ENCODE data around the gene C3orf18. TPM values are rescaled to one million over a fixed set of nuclear protein-coding genes. Genes with fewer than 3 reads are reported as not detected.
A peak's percentile ranks its signal among the peaks of the same experiment; 100 is the strongest.

Gene C3orf18
- 10 to 100 TPM in 2 of 6 donors, 1 to 10 TPM in 4; 3.6 to 11.3 (median 6.4) TPM for polyA plus RNA-seq (ENCODE audit: low read depth in 6 of 6)

DNA sequence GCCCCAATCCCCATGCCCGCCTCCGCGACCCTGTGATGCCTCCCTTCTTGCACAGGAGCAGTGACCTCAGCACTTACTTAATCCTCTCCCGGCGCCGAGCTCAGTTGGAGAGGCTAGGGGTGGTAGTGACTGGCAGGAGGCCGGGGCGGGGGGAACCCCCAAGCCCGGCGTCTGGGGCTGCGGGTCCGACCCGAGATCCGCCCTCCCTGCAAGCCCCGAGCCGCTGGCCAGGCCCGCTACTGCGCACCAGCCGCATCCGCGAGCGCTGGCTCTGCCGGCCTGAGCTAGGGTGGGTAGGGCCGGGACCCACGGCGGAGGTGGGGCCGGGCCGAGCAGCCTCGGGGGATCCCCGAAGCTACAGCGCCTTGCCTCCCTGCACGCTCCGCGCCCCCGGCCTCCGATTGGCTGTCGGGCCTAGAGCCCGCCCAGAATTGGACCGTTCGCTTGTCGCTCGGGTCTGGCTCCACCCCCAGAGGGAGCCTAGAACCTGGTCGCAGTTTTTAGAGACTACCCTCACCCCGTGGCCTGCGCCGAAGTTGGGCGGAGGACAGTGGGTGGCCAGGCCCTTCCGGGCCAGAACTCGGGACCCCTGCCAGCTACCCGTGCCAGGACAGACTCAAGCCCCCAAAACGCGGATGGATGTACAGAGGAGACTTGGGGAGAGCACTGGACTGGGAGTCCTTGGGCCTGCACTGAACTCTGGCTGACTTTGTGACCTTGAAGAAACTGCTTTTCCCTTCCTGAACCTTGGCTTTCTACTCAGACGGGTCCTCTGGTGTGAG is at the start of gene C3orf18:
Gene C3orf18, minus strand, starts transcription at position 362 of the 782 bp plus-strand sequence. CDS start 2,048 bp downstream, outside the sequence.
- Mint-ChIP-seq H3K4me3 (peak within 1 kb of the TSS; percentile 90 to 99 (median 96)), H3K27me3 (no peaks in the 10 kb centered on the region), H3K9me3 (no peaks in the 10 kb centered on the region), H3K27ac (peak within 1 kb of the TSS; percentile 79 to 98 (median 94)), H3K4me1 (peaks cover 22 to 45% (median 30%) of the 10 kb centered on the region in 3 donors), H3K36me3 (no peaks in the 10 kb centered on the region)
- ATAC-seq (ENCODE audit: low read depth in 2 of 2) (peak; percentile 77 to 81), DNase-seq (peak; percentile 93)

- no peaks in the 10 kb centered on the region for H3K9me3 Mint-ChIP-seq
- peak overlapping the region; percentile 84 to 98 (median 94) for H3K27ac Mint-ChIP-seq
- ATAC-seq (ENCODE audit: low read depth in 2 of 2) (peak; percentile 72 to 73), DNase-seq (peak; percentile 93)
- H3K27me3 Mint-ChIP-seq: no peaks in the 10 kb centered on the region
- no peaks in the 10 kb centered on the region for H3K36me3 Mint-ChIP-seq
- peak overlapping the region; percentile 90 to 98 (median 95) for H3K4me3 Mint-ChIP-seq
- H3K4me1 Mint-ChIP-seq: peaks cover 43 to 68% (median 64%) of the 10 kb centered on the region in 3 donors
These were observed 49.2 kb upstream of the C3orf18 start for GRCh38 chr3:50616770-50617095.

DNA sequence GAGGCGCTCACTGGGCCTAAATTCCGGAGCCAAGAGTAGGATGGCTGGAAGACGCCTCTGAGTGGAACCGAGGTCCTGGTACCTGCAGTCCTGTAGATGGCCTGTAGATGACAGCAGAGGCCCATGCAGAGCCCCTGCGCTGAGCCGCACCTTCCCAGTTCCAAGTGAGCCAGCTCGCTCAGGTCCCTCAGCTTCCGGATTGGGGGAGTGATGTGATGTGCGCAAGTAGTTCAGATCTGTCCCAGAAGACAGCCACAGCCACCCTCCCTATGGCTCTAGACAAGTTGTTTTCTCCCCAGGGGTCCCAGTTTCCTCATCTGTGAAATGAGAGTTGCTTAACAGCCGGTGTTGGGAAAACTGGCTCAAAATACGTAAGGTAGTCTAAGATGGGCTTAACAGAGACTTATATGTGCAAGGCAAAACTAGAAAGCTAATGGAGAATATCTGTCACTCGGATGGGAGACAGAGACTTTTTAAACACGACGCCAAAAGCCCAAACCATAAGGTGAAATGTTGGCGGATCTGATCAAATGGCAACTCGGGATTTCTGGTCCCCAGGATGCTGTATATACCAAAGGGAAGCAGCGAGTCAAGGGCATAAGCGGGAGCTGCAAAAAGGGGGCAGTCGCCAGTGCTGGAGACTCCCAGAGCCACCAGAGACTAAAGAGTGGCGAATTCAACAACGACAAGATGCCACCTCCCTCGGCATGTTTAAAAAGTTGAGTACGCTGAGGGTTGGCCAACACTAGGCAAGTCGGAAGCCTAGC is 48.6 kb upstream of the C3orf18 start:
- H3K27ac Mint-ChIP-seq: peak overlapping the region; percentile 84 to 98 (median 94)
- no peaks in the 10 kb centered on the region for H3K9me3 Mint-ChIP-seq
- H3K4me3 Mint-ChIP-seq: peak overlapping the region; percentile 90 to 98 (median 95)
- no peaks in the 10 kb centered on the region for H3K27me3 Mint-ChIP-seq
- ATAC-seq (ENCODE audit: low read depth in 2 of 2) (peak; percentile 62 to 64), DNase-seq (peak; percentile 74)
- peaks cover 44 to 72% (median 64%) of the 10 kb centered on the region in 3 donors for H3K4me1 Mint-ChIP-seq
- H3K36me3 Mint-ChIP-seq: no peaks in the 10 kb centered on the region

GRCh38 chr3:50615190-50615589 is 47.6 kb upstream of the C3orf18 start:
- no peaks in the 10 kb centered on the region for H3K36me3 Mint-ChIP-seq
- ATAC-seq (ENCODE audit: low read depth in 2 of 2) (no peak), DNase-seq (no peak)
- no peaks in the 10 kb centered on the region for H3K27me3 Mint-ChIP-seq
- no peaks in the 10 kb centered on the region for H3K9me3 Mint-ChIP-seq
- H3K4me1 Mint-ChIP-seq: peaks cover 43 to 74% (median 63%) of the 10 kb centered on the region in 3 donors
- H3K27ac Mint-ChIP-seq: no peak overlapping the region
- peak overlapping the region in 5 of 8 donors; percentile 3 to 96 (median 90) for H3K4me3 Mint-ChIP-seq

DNA sequence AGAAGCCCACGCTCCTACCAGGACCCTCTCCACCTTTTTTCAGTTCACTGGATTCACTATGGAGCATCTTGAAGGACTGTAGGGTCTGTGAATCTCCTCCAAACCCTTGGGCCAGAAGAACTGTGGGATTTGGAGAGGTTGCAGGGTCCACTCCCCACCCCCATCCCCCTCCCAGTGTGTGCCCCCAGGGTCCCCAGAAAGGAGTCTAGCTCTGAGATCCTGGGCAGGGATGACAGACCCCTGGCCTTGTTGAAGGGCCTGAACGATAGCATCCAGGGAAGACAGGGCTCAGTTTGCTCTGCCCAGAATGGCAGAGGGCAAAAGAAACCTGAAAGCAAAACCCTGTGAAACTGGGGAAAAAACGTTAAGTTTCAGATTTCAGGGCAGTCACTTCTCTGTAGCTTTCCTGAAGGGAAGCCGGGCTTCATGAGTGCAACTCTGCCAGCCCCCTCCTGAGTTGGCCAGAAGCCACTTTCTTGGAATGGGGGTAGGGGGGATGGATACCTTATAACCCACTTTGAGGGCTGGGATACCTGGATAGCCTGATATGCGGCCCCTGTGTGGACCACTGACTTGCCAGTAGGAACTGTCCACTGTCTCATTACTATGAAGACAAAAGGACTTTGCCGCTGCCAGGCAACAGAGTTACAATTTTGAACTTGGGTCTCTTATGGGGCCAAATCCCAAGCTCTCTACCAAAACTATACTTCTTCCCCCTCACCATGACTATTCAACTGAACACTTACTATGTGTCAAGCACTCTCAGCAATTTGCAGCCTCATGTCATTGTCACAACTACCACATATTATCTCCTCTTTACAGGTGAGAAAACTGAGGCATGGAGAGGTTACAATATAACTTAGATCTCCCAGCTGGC is 45.7 kb upstream of the C3orf18 start:
- no peaks in the 10 kb centered on the region for H3K36me3 Mint-ChIP-seq
- peak overlapping the region in 7 of 8 donors; percentile 78 to 94 (median 90) for H3K4me3 Mint-ChIP-seq
- H3K4me1 Mint-ChIP-seq: peaks cover 36 to 58% (median 47%) of the 10 kb centered on the region in 3 donors
- H3K27me3 Mint-ChIP-seq: no peaks in the 10 kb centered on the region
- peak overlapping the region in 1 of 6 donors; percentile 47 for H3K27ac Mint-ChIP-seq
- ATAC-seq (ENCODE audit: low read depth in 2 of 2) (no peak), DNase-seq (no peak)
- H3K9me3 Mint-ChIP-seq: no peaks in the 10 kb centered on the region

DNA sequence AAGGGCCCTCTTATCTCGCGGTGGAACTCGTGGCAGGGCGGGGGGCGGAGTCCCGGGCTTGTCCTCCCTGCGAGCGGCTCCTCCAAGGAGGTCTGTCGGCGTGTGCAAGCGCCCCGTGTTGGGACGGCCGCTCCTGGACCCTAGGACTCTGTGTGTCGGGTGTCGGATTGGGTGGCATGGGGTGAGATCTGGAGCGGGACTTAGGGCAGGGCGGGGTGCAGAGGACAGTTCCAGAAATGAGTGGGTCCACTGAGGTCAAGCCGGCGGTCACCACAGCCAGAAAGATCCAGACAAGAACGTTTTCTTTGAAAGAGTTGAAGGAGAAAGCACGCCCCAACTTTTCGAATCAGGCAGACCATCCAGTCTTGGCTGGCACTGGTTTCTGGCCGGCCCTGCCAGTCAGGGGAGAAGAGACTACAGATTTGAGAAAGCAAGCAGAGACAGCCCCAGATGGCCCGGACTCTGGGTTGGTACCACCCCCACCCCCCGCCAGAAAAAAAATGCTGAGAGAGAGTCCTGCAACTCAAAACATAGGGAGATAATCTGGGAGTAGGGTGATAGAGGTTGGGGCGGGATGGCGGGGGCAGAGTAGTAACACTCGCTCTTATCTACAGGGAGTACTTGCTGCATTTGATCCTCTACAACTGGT is 44.8 kb upstream of the C3orf18 start:
- Mint-ChIP-seq H3K27ac (peak overlapping the region; percentile 55 to 96 (median 87)), H3K9me3 (no peaks in the 10 kb centered on the region), H3K36me3 (no peaks in the 10 kb centered on the region), H3K4me3 (peak overlapping the region; percentile 78 to 94 (median 91)), H3K27me3 (no peaks in the 10 kb centered on the region), H3K4me1 (peaks cover 36 to 49% (median 42%) of the 10 kb centered on the region in 3 donors)
- ATAC-seq (ENCODE audit: low read depth in 2 of 2) (no peak), DNase-seq (no peak)

DNA sequence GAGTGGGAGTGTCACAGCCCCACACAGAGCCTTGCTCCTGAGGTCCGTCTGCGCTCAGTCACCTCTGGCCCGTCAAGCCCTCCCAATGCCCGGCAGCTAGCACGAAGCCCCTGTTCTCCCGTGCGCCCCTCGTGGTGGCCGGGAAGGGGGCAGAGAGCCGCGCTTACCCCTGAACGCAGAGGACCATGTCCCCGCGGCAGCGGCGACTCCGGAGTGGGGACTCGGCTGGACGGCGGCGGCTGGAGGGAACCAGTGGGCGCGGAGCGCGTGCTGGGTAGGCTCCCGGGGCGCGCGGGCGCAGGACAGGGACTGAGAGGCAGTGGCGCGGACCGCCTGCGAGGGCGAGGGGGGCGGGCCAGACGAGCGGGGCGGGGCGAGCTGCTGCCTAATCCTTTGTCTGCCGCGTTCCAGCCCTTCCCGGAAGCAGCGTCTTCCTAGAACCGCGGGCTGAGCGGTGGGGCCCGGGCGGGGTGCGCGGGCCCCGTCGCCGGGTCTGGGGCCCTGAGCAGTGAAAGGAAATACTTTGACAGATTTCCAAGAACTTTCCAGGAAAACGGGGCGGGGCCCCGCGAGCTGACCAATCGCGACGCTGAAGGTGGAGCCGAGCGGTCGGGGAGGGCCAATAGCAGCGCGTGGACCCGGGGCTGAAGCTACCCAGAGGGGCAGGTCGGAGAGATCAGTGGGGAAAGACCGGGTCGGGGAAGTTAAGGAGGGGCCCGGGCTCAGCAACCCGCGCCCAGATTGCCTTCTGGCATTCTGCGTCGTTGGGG is 44.1 kb upstream of the C3orf18 start, which contains the start of gene CISH:
Gene CISH, minus strand, starts transcription at position 311 of the 770 bp plus-strand sequence. Its CDS starts 124 bp downstream, at position 187.
- peak within 1 kb of the TSS; percentile 78 to 94 (median 91) for H3K4me3 Mint-ChIP-seq
- ATAC-seq (ENCODE audit: low read depth in 2 of 2) (peak; percentile 71 to 72), DNase-seq (peak; percentile 89)
- peak within 1 kb of the TSS; percentile 55 to 96 (median 87) for H3K27ac Mint-ChIP-seq
- peaks cover 36 to 44% (median 42%) of the 10 kb centered on the region in 3 donors for H3K4me1 Mint-ChIP-seq
- no peaks in the 10 kb centered on the region for H3K9me3 Mint-ChIP-seq
- H3K36me3 Mint-ChIP-seq: no peaks in the 10 kb centered on the region
- no peaks in the 10 kb centered on the region for H3K27me3 Mint-ChIP-seq

- ATAC-seq (ENCODE audit: low read depth in 2 of 2): no peak
These were observed 43.5 kb upstream of the C3orf18 start for GRCh38 chr3:50610992-50611463.

GRCh38 chr3:50610181-50610971 is 42.8 kb upstream of the C3orf18 start:
- Mint-ChIP-seq H3K9me3 (no peaks in the 10 kb centered on the region), H3K27ac (peak overlapping the region in 5 of 6 donors; percentile 53 to 96 (median 82)), H3K4me1 (peaks cover 34 to 42% (median 42%) of the 10 kb centered on the region in 3 donors), H3K4me3 (peak overlapping the region; percentile 78 to 94 (median 91)), H3K27me3 (no peaks in the 10 kb centered on the region), H3K36me3 (no peaks in the 10 kb centered on the region)
- ATAC-seq (ENCODE audit: low read depth in 2 of 2): no peak
- DNase-seq: no peak

More at GRCh38 chr3:50610992-50611463, 43.5 kb upstream of the C3orf18 start:
- Mint-ChIP-seq H3K9me3 (no peaks in the 10 kb centered on the region), H3K4me1 (peaks cover 32 to 41% (median 40%) of the 10 kb centered on the region in 3 donors), H3K36me3 (no peaks in the 10 kb centered on the region), H3K4me3 (peak overlapping the region; percentile 78 to 94 (median 91)), H3K27me3 (no peaks in the 10 kb centered on the region), H3K27ac (peak overlapping the region; percentile 53 to 96 (median 87))
- DNase-seq: no peak

DNA sequence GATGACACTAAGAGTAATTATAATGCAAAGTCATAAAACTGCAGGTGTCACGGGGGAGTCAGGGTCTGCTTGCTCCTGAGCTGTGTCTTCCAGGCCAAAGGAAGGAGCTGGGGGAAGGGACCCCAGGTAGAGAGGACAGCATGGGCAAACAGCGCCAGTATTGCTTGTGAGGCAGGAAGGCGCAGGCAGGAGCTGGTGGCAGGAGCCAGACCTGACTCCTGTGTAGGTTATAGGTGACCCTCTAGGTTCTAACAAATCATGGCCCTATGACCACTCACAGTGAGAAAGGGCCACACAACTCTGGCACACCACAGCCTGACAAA is 42.2 kb upstream of the C3orf18 start:
- no peak overlapping the region for H3K27ac Mint-ChIP-seq
- no peak for ATAC-seq (ENCODE audit: low read depth in 2 of 2)
- peaks cover 40 to 49% (median 48%) of the 10 kb centered on the region in 3 donors for H3K4me1 Mint-ChIP-seq
- H3K27me3 Mint-ChIP-seq: no peaks in the 10 kb centered on the region
- DNase-seq: no peak
- H3K36me3 Mint-ChIP-seq: no peaks in the 10 kb centered on the region
- no peaks in the 10 kb centered on the region for H3K9me3 Mint-ChIP-seq
- peak overlapping the region in 4 of 8 donors; percentile 42 to 94 (median 70) for H3K4me3 Mint-ChIP-seq

- ATAC-seq (ENCODE audit: low read depth in 2 of 2) (no peak), DNase-seq (no peak)
- no peaks in the 10 kb centered on the region for H3K9me3 Mint-ChIP-seq
- H3K4me3 Mint-ChIP-seq: peak overlapping the region in 5 of 8 donors; percentile 18 to 94 (median 53)
- no peaks in the 10 kb centered on the region for H3K27me3 Mint-ChIP-seq
- no peaks in the 10 kb centered on the region for H3K36me3 Mint-ChIP-seq
- H3K4me1 Mint-ChIP-seq: peaks cover 43 to 52% (median 52%) of the 10 kb centered on the region in 3 donors
- H3K27ac Mint-ChIP-seq: no peak overlapping the region
These were observed 41.7 kb upstream of the C3orf18 start for GRCh38 chr3:50609071-50609762.

Measured in naive B cell (primary cell).